ENCODE data around the gene TPCN2.

DNA sequence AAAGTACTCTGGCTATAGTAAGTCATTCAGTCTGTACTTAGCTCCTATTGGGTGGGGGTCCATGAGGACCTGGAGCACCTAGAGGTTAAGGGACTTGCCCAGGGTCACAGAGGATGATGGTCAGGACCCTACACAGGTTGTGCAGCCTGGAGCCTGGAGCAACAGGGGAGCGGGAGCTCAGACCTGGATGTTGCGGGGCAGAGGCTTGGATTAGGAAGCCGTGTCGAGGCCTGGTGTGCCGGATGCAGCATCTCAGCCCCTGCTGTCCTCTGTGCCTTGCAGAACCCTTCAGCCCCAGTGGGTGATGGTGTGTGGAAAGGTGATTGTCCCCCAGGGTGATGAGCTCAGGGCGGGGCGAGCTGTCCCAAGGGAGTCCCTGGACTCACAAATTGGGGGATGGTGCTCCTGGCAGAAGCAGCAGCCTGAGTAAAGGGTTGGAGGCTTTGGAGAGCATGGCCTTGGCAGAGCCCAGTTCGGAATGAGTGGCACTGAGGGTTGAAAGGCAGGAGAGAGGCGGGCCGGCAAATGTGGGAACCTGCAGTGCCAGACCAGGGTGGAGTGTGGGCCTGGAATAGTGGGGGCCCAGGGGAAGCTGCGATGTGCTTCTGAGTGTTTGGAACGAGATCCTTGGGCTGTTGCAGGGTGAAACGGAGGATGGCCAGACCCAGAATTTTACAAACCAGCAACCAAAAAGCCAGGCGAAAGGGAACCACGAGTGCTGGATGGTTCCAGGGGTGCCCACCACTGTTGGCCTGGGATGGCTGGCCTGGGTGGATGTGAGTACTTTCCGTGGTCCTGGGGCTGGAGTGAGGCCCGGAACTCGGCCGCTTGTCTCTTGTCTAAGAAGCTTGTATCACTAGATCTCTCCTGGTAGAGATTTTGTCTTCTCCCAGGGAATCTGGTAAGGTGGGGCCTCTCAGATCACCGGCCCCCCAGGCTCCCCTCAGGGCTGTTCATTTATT lies 2.9 kb downstream of the TPCN2 start:
- TF ChIP-seq POLR2AphosphoS5 (IDR thresholded peaks at IDR 0.05; ENCODE audit: borderline replicate concordance, low read depth, low read length) (no peak), EZH2 (IDR thresholded peaks at IDR 0.05) (no peak), FOXP2 (optimal IDR thresholded peaks at IDR 0.05; ENCODE audit: control extremely low read depth, extremely low read length, insufficient read depth) (no peak)
